GM21825 (cell line): ENCODE results near the gene SLC27A3.

Experiments
- ATAC-seq: cut with Tn5 transposase; IDR thresholded peaks from one replicate; pipeline ENCODE4 v1.9.1; 2021; ENCODE audit warnings: mild to moderate bottlenecking, moderate library complexity; ENCODE audit not compliant: unreplicated experiment

Gene SLC27A3

GRCh38 chr1:153798468-153798780 lies 23.2 kb downstream of the SLC27A3 start:
- no peak for ATAC-seq

GRCh38 chr1:153799016-153799415 lies 23.8 kb downstream of the SLC27A3 start:
- ATAC-seq, result no peak

- no peak for ATAC-seq
Observed at GRCh38 chr1:153799566-153800465, 24.6 kb downstream of the SLC27A3 start.

GRCh38 chr1:153800516-153800915 lies 25.3 kb downstream of the SLC27A3 start:
- no peak for ATAC-seq

DNA sequence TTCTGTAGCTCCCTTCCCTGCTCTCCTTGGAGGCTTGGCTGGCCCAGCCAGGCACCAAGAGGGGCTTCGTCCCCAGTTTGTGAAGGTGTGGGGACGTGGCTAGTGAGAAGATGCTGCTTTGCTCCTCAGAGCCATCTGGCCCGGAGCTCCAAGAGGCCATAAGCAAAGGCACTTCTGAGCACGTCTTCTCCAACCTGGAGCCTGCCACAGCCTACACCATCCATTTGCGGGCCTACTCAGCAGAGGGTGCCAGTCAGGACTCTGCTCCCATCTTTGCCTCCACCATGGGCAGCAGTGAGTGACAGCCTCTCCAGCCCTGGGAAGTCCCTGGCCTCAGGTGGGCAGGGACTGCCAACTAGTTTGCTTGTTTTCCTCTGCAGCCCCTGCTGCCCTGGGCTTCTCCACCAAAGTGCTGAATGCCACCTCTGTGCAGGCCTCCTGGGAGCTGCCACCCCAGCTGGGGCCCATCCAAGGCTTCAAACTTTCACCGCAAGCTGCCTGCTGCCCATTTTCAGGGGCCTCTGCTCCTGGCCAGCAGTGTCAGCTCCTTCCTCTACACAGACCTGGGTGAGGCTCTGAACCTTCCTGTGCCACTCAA lies 25.9 kb downstream of the SLC27A3 start:
- ATAC-seq, result no peak

- ATAC-seq, result no peak
Observed at GRCh38 chr1:153801786-153802697, 26.8 kb downstream of the SLC27A3 start.

DNA sequence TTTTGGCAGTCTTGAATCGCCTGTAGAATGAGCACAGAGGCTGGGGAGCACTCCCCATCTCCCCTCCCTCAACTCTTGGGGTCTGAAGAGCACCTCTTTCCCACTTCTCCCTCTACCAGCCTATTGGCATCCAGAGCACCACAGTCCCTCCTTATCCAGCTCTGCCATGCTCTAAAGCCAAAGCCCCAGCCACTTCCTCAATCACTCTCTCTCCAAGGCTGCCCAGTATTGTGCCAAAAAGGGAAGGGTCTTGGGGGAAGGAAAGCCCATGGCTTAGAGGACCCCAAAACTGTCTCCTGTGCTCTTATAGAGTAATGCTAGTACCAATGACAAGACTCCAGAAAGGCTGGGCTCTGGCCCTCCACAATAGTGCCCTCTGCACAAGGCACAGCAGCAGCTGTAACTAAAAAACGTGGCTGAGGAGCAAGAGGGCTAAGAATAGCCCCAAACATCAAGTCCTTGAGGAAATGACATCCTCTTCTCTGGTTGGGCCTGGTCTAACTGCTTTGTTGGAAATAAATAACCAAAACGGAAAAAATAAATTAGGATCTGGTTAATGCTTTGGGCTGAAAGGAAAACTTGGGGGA lies 28.4 kb downstream of the SLC27A3 start:
- no peak for ATAC-seq

DNA sequence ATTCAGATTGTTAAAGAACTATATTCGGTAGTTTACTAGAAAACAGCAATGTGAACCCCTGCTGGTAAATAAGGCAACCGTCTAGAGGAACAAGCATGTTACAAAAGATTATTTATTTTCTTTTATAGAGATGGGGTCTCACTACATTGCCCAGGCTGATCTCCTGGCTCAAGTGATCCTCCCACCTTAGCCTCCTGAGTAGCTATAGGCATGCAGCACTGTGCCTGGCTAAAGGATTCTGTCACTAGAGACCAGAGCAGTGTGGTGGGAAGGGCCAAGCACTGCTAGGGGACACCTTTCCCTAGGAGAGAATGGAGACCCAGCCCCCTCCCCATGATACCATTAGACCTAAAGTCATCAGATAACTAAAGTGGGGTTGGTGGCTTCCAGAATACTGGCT lies 28.9 kb downstream of the SLC27A3 start:
- ATAC-seq, result no peak

DNA sequence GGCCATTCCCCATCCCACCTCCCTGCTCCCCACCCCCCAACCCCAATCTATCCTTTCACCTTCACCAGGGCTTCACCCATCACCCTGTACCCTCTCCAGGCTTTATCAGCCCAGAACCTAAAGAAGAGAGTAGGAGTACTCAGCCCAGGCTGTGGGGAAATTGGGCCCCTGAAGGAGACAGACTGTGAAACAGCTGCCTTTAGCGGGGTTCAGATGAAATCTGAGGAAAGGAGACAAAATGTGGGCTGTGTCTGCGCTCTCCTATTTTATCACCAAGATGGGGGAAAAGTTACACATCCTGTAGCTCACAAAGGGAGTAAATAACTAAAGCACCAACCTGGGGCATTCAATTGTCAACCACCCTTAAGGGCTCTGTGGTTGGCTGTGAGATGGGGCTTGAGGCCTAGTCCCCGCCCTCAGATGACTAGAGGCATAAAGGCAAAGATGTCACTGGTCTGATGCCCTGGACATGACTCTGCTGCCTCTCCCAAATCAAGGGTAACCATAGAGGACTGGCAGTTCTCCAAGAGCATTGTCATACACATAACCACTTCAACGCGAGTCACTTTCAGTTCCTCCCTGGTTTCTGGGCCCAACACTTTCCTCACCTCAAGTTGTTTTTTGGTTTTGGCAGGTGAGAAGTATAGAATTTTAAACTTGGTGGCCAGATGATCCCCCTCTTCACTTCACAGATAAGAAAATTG lies 30.0 kb downstream of the SLC27A3 start:
- ATAC-seq, result peak; percentile 89

DNA sequence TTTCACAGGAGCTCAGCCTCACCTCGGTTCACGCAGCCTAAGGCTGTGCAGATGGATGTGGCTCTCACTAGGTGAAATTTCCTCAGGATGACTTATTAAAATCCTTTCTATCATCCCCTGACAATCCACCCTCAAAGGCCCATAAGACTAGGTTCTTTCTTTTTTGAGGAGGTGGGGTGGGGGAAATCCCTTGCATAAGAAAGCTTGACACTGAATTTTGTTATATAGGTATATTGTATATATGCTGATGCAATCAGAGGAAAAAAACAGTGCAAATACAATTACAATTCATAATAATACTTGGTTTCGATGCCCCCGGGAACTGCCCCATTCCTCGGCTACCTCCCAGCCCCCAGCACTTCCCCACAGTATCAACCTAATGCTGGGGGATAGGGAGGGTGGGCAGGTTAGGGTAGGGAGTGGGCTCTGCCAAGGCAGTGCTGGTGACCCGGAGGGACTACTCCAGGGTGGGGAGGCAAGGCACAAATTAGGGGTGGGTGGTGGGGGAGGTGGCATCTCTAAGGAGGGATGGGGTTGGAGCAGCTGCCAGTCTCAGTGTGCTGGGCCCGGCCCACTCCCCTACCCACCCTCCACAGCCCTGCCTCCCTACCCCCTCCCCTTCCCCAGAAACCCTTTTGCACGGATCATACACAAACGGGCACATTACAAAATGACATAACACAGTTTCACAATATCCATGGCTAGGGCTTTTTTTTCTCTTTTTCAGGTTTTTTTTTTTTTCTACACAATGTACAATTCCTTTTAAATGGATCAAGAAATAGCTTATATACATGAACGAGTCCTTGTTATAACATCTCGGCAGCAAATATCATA lies 30.9 kb downstream of the SLC27A3 start:
- peak; percentile 4 for ATAC-seq

GRCh38 chr1:153816283-153816889 lies 41.2 kb downstream of the SLC27A3 start:
- no peak for ATAC-seq

- ATAC-seq, result no peak
Observed at GRCh38 chr1:153818876-153819275, 43.7 kb downstream of the SLC27A3 start.

GRCh38 chr1:153827168-153827964 lies 52.2 kb downstream of the SLC27A3 start:
- no peak for ATAC-seq
